Esophagus mucosa (tissue), 1 donor: ENCODE data around the gene KCNC3. TPM values are rescaled to one million over a fixed set of nuclear protein-coding genes. Genes with fewer than 3 reads are reported as not detected.
A peak's percentile ranks its signal among the peaks of the same experiment; 100 is the strongest.
"Not testable (repeated sequence)": the region's sequence is repeated elsewhere in the genome, so short reads cannot be mapped to it uniquely, and the experiment has no call there.

Source experiments
- ATAC-seq: fragments of 200-7000 bp; cut with Tn5 transposase; one replicate; pipeline ENCODE4 v1.9.1; 2020
- total RNA-seq: library from RNA; stranded (reverse); gene quantifications from one replicate; pipeline ENCODE4 v1.2.4, GENCODE V29; 2023
- donor health status: DM: yes; HTN: yes; CAD: no.

Gene KCNC3
- total RNA-seq, 1 donor from 2014 or later: 0.48 TPM

- not testable (repeated sequence) for ATAC-seq
Measured at GRCh38 chr19:50353487-50353880, 24.3 kb upstream of the KCNC3 start.

DNA sequence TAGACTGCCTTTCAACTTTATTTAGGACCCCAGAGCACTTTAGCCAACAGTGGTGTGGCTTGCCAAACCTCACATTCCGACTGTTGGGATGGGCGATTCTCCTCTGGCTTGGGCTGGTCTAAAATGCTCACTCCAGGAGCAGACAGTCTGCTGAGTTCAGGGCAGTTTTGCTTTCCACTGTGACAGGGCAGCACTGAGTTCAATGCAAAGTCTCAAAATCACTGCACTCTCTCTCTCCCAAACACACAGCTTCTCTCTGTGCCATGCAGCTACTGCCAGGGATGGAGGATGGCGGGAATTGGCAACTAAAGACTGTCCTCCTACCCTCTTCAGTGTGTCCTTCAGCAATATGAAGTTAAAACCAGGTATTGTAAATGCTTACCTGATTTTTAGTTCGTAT, 23.1 kb upstream of the KCNC3 start:
- ATAC-seq: no peak

- ATAC-seq: no peak
Measured at GRCh38 chr19:50349277-50350057, 20.3 kb upstream of the KCNC3 start.

- not testable (repeated sequence) for ATAC-seq
Measured at GRCh38 chr19:50347089-50347581, 18.0 kb upstream of the KCNC3 start.

- peak; percentile 58 for ATAC-seq
Measured at GRCh38 chr19:50344661-50345318, 15.6 kb upstream of the KCNC3 start.

DNA sequence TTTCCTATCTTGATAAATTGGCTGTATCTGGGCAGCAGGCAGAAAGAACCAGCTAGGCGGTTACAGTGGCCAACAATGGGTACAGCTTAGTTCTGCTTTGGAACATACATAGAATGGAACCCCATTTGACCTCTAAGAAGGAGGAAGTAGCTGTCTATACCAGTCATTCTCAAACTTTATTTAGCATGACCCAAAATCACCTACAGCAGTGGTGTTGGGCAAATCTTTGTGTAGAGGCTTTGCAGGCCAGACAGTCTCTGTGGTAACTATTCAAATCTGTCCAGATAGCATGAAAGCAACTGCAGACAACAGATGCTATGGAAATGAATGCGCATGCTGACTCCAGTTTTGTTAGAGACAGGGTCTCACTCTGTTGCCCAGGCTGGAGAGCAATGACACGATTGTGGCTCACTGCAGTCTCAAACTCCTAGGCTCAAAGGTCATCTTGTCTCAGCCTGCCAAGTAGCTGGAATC, 12.0 kb upstream of the KCNC3 start:
- ATAC-seq: peak; percentile 43

GRCh38 chr19:50340331-50340730, 11.2 kb upstream of the KCNC3 start:
- ATAC-seq: no peak

DNA sequence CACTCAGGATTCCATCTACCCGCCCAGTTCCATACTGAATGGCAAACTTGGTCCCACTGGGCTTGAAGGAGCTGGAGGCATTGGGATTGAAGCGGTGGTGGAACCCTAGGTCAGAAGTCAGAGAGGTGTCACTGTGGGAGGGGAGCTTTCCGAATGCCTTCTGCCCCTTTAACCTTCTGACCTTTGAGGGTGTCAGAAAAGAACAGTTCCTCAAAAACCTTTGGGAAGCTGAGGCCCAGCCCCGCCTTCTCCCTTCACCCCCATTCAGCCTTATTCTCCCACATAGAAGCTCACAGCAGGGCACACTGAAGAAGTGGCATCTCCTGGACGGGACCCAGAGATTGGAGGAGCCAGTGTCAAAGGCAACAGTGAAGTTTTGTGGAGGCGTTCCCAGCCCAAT, 7.9 kb upstream of the KCNC3 start:
- ATAC-seq: not testable (repeated sequence)

DNA sequence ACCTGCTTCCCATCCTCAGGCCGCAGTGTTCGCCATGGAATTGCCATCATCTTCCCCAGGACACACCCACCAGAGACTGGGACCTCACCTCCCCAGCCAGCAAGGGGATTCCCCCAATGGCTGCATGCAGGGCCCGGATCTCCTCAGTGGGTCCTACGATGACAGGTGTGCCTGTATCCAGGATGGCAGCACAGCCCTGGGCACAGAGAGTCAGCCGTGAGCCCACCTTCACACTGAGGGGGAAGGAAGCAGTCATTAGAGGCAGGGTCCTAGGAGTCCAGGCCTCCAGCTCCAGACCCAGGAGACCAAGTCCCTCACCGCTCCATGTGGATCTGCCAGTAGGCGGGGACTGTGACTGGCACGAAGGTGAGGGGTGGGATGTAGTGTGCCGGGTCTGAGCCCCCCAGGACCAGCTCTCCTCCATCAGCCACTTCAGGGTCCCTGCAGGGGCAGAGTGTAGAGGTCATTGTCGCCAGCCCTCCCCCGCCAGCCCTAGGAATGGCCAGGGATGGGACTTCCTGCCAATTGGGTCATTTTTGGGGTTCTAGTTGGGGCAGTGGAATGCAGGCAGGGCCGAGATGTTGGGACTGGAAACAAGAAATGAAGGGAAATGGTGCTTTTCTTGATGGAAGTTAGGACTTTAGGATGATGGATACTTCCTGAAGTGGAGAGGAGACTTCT, 5.7 kb upstream of the KCNC3 start:
- no peak for ATAC-seq

GRCh38 chr19:50333737-50334617, 4.8 kb upstream of the KCNC3 start:
- ATAC-seq: peak; percentile 20

DNA sequence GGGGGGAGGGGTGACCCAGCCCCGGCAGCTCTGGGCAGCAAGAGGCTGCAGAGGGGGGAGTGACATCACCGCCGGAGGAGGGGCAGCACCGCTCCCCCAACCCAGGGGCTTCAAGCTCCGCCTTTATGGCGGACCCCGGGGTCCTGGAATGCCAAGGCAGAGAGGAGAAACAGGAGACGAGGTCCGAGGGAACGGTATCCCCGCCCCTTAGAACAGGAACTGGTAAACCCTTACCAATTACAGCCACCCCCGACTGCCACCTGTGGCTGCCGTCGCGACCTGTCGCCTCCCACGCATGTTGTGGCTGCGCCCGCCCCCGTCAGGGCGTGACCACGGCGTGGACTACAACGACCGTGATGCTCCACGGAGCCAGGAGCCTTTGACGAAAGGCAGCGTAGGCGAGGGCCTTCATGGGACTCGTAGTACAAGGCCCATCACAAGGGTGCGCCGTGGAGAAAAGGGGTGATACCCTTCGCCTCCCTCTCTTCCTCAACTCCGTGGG, 4.1 kb upstream of the KCNC3 start:
- ATAC-seq: peak; percentile 53

- no peak for ATAC-seq
Measured at GRCh38 chr19:50332244-50333038, 3.3 kb upstream of the KCNC3 start.

DNA sequence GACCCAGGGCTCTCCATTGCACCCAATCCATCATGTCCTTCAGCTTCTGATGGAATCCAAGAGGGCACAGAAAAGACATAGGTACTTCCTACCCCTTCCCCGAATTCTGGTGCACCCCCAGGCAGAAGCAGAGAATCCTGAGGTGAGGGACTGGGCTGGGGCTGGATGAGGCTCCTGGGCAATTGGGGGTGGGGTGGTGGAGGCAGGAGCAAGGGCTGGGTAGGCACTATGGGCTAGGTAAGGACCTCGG, 2.7 kb upstream of the KCNC3 start:
- ATAC-seq: no peak

GRCh38 chr19:50331221-50331993, 2.2 kb upstream of the KCNC3 start:
- ATAC-seq: no peak

- peak; percentile 15 for ATAC-seq
Measured at GRCh38 chr19:50330365-50331078, 1.3 kb upstream of the KCNC3 start.

GRCh38 chr19:50329926-50330294, 733 bp upstream of the KCNC3 start:
- ATAC-seq: not testable (repeated sequence)

DNA sequence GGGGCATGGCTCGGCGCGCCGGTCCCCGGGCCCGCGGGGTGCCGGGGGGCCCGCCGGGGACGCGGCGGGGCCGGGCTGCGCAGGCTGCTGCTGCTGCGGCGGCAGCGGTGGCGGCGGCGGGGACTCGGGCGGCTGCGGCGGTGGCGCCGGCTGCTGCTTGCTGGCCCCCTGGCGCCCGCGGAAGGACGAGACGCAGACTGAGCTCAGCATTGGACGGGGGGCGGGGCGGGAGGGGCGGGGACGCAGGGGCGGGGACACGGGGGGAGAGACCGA, 368 bp downstream of the KCNC3 start:
- ATAC-seq: no peak

- ATAC-seq: no peak
Measured at GRCh38 chr19:50328224-50328872, 829 bp downstream of the KCNC3 start.

DNA sequence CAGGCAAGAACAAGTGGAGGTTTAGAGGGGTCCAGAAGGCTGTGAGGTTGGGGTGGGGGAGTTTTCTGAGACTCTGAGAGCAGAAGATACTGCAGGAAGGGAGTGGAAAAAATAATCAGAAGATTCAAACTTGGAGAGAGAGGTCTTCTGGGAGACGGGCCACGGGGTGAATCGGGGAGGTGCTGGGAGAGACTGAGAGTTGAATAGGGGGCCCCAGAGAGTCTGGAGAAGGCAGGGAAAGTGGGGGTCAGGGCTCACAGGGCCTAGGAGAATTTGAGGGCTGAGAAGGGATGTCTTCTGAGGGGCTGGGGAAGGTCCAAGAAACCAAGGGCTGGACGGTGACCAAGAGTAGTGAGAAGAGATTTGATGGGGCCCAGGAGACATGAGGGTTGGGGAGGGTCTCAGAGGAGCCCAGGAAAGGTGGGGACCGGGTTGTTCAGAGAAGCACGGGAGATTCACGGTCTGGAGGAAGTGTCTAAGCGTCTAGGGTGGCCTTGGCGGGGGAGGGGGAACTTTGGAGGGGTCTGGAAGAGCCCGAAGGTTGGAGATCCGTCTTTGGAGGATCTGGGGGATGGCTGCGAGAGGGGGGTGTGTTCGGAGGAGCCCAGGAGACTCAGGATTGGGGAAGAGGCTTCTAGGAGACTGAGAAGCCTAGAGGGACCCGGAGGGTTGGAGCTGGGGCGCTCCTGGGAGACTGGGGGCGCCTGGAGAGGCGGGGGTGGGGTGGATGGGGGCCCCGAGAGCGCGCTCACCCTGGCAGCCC, 1.5 kb downstream of the KCNC3 start:
- no peak for ATAC-seq
